ENCODE results near the gene MAP3K14.

- TF ChIP-seq, protein P1, sequence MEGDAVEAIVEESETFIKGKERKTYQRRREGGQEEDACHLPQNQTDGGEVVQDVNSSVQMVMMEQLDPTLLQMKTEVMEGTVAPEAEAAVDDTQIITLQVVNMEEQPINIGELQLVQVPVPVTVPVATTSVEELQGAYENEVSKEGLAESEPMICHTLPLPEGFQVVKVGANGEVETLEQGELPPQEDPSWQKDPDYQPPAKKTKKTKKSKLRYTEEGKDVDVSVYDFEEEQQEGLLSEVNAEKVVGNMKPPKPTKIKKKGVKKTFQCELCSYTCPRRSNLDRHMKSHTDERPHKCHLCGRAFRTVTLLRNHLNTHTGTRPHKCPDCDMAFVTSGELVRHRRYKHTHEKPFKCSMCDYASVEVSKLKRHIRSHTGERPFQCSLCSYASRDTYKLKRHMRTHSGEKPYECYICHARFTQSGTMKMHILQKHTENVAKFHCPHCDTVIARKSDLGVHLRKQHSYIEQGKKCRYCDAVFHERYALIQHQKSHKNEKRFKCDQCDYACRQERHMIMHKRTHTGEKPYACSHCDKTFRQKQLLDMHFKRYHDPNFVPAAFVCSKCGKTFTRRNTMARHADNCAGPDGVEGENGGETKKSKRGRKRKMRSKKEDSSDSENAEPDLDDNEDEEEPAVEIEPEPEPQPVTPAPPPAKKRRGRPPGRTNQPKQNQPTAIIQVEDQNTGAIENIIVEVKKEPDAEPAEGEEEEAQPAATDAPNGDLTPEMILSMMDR (IDR thresholded peaks at IDR 0.05 in 2 of 3, conservative IDR thresholded peaks at IDR 0.05 in 1 of 3; ENCODE audit: borderline replicate concordance in 1 of 3, insufficient read depth in 1 of 3, low read depth in 2 of 3, low read length in 2 of 3) = no peak
- no peak for TF ChIP-seq POLR2AphosphoS5 (IDR thresholded peaks at IDR 0.05; ENCODE audit: low read depth, low read length)
- TF ChIP-seq ZNF274 (IDR thresholded peaks at IDR 0.05; ENCODE audit: low read depth, low read length) = no peak
- no peak for TF ChIP-seq CEBPB (IDR thresholded peaks at IDR 0.05; ENCODE audit: low read depth)
- no peak for TF ChIP-seq EGR1 (IDR thresholded peaks at IDR 0.05; ENCODE audit: low read depth)
- TF ChIP-seq CBX3 (IDR thresholded peaks at IDR 0.05; ENCODE audit: low read depth) = no peak
- TF ChIP-seq SRF (IDR thresholded peaks at IDR 0.05; ENCODE audit: low read depth) = no peak
- TF ChIP-seq, protein P2, sequence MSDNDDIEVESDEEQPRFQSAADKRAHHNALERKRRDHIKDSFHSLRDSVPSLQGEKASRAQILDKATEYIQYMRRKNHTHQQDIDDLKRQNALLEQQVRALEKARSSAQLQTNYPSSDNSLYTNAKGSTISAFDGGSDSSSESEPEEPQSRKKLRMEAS (IDR thresholded peaks at IDR 0.05) = no peak
- TF ChIP-seq ELF1 (IDR thresholded peaks at IDR 0.05; ENCODE audit: borderline replicate concordance, low read depth) = no peak
- TF ChIP-seq YY1 (IDR thresholded peaks at IDR 0.05; ENCODE audit: extremely low read depth, insufficient replicate concordance, low read depth, low read length) = no peak
- no peak for TF ChIP-seq SP1 (IDR thresholded peaks at IDR 0.05; ENCODE audit: low read depth)
- TF ChIP-seq EZH2phosphoT487 (IDR thresholded peaks at IDR 0.05; ENCODE audit: borderline replicate concordance) = no peak
- no peak for TF ChIP-seq ZBTB33 (IDR thresholded peaks at IDR 0.05; ENCODE audit: extremely low read depth, insufficient replicate concordance, low read length)
- TF ChIP-seq EZH2 (IDR thresholded peaks at IDR 0.05) = no peak
These were observed 96.7 kb downstream of the MAP3K14 start for GRCh38 chr17:45220079-45220478.

Measured in HCT116 (cell line).